Stomach (tissue), 9 donors: ENCODE results near the gene SLC12A7. TPM values are rescaled to one million over a fixed set of nuclear protein-coding genes. Genes with fewer than 3 reads are reported as not detected.

Experiments
- DNase-seq, 2 donors: peaks; one replicate each; pipeline versions ENCODE4 v3.0.0 to v3.0.0-alpha.2; 2013 to 2019
- H3K27ac ChIP-seq, 5 donors: fragments of 200-600 bp in 4 of 5; sonication (generic) in 4 of 5; one replicate each; pipeline ENCODE4 v1.5.1; 2013 to 2019; ENCODE audit warnings: mild to moderate bottlenecking in 1 of 5, moderate library complexity in 1 of 5
- H3K27me3 ChIP-seq, 3 donors: fragments of 200-600 bp; sonication (generic); one replicate each; pipeline ENCODE4 v1.5.1; 2017 to 2019; ENCODE audit warnings: mixed run types in 1 of 3
- H3K36me3 ChIP-seq, 4 donors: fragments of 200-600 bp; sonication (generic); 1 replicate in 3 of 4; 2 replicates in 1 of 4; pipeline ENCODE4 v1.5.1; 2016 to 2019
- H3K4me1 ChIP-seq, 4 donors: fragments of 200-600 bp; sonication (generic); one replicate each; pipeline ENCODE4 v1.5.1; 2016 to 2019
- H3K4me3 ChIP-seq, 4 donors: fragments of 200-600 bp; sonication (generic) in 3 of 4; one replicate each; pipeline ENCODE4 v1.5.1; 2016 to 2019; ENCODE audit warnings: mild to moderate bottlenecking in 1 of 4
- H3K9me3 ChIP-seq, 4 donors: fragments of 200-600 bp; sonication (generic); one replicate each; pipeline ENCODE4 v1.5.1; 2016 to 2019
- EP300 ChIP-seq: sonication (generic); formaldehyde crosslinking; IDR thresholded peaks from one replicate; pipeline ENCODE4 v1.6.1; 2017; ENCODE audit warnings: antibody characterized with exemption
- POLR2A ChIP-seq, 4 donors: fragments of 450-650 bp; IDR thresholded peaks; one replicate each; pipeline ENCODE4 v1.6.1; 2016; ENCODE audit warnings: antibody characterized with exemption in 4 of 4, control low read depth in 2 of 4, mild to moderate bottlenecking in 1 of 4, moderate library complexity in 1 of 4
- POLR2AphosphoS5 ChIP-seq, 3 donors: sonication (generic); formaldehyde crosslinking; IDR thresholded peaks; one replicate each; pipeline ENCODE4 v1.6.1; 2016; ENCODE audit warnings: antibody characterized with exemption in 3 of 3
- WGBS, 5 donors: extraction: QIAGEN DNeasy Blood & Tissue Kit in 3 of 5; methylation state at CpG; one replicate each; pipeline versions ENCODE4 v1.1.5 to v1.1.7; 2013 to 2018; 5-methylcytosine and 5-hydroxymethylcytosine counted together
- intact Hi-C: fragments of 100-400 bp; cut with DNase I; formaldehyde crosslinking; loops from one replicate; pipeline ENCODE4 v1.15.1; 2023; ENCODE audit warnings: low total_unique reads
- polyA plus RNA-seq, 3 donors: library from polyadenylated mRNA; stranded (reverse); fragments of 200-250 nt; gene quantifications; one replicate each; pipeline ENCODE4 v1.2.3, GENCODE V29; 2013
- total RNA-seq, 5 donors: library from RNA; depleted of rRNA; stranded (reverse); fragments of >200 nt; gene quantifications; one replicate each; pipeline versions ENCODE4 v1.1.0 to v1.2.3, GENCODE V29; 2014 to 2016
- TF ChIP-seq, protein P1 (sequence below), 7 experiments: fragments of 450-650 bp in 4 of 7; fragments of 200-600 bp in 3 of 7; sonication (generic) in 3 of 7; IDR thresholded peaks; one replicate each; pipeline ENCODE4 v1.5.1; 2016 to 2019; ENCODE audit warnings: antibody characterized with exemption in 7 of 7, control low read depth in 2 of 7, mild to moderate bottlenecking in 1 of 7
- donor health status: healthy with polysubstance abuse.
- donor health status: Bipolar disorder and iron deficiency.
- donor health status: healthy.

Gene SLC12A7
- total and polyA plus RNA-seq, 8 donors = 4.7 to 346 (median 37.7) TPM

DNA sequence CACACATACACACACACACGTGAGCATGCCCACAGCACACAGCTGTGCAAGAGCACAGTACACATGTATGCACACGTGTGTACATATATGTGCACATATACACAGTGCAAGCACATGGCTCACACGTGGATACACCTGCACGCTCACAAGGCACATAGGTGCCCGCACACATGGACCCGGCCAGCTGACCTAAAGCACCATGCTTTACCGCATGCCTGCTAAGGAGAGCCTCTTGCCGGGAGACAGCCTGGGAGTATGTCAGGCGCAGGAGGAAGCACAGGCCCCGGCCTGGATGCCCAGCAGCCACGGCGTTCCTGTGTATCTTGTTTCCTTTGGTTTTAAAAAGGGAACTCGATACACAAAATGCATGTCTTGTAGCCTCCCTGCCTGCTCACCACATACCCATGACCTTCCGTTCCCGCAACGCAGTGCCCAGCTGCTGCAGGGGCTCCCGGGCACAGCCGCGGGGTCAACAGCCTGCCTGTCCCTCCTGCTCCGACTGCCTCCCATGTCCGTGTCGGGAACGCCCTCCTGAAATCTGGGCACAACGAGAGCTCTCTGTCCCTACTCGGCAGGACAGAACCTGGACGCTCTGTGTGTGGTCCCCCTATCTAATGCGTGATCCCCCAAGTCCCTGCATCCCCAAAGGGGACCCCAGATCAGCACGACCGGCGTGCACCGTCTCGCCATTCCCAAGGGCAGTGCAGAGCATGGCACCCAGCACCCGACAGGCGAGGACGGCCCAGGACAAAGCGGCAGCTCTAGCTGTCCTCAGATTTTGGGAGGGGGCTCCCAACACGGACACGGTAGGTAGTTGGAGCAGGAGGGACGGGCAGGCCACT is 3.6 kb downstream of the SLC12A7 start:
- peak overlapping the region; percentile 92 to 97 (median 95) for H3K27ac ChIP-seq
- no peak for DNase-seq
- TF ChIP-seq POLR2A (IDR thresholded peaks at IDR 0.05) = no peak
- TF ChIP-seq EP300 = no peak
- no peak for TF ChIP-seq POLR2AphosphoS5 (IDR thresholded peaks at IDR 0.05)
- TF ChIP-seq, protein P1, sequence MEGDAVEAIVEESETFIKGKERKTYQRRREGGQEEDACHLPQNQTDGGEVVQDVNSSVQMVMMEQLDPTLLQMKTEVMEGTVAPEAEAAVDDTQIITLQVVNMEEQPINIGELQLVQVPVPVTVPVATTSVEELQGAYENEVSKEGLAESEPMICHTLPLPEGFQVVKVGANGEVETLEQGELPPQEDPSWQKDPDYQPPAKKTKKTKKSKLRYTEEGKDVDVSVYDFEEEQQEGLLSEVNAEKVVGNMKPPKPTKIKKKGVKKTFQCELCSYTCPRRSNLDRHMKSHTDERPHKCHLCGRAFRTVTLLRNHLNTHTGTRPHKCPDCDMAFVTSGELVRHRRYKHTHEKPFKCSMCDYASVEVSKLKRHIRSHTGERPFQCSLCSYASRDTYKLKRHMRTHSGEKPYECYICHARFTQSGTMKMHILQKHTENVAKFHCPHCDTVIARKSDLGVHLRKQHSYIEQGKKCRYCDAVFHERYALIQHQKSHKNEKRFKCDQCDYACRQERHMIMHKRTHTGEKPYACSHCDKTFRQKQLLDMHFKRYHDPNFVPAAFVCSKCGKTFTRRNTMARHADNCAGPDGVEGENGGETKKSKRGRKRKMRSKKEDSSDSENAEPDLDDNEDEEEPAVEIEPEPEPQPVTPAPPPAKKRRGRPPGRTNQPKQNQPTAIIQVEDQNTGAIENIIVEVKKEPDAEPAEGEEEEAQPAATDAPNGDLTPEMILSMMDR (IDR thresholded peaks at IDR 0.05) = no peak
- intact Hi-C loops = no loop called here
- peak overlapping the region in 1 of 4 donors; percentile 85 for H3K4me3 ChIP-seq
- H3K27me3 ChIP-seq = peaks cover 0 to 17% (median 0%) of the 10 kb centered on the region in 3 donors
- 72 to 85% (median 82%) methylated on average over 25 to 39 of the region's 39 CpGs for WGBS, 5 donors
- no peaks in the 10 kb centered on the region for H3K9me3 ChIP-seq
- peaks cover 63 to 91% (median 89%) of the 10 kb centered on the region in 4 donors for H3K4me1 ChIP-seq
- H3K36me3 ChIP-seq = no peaks in the 10 kb centered on the region

DNA sequence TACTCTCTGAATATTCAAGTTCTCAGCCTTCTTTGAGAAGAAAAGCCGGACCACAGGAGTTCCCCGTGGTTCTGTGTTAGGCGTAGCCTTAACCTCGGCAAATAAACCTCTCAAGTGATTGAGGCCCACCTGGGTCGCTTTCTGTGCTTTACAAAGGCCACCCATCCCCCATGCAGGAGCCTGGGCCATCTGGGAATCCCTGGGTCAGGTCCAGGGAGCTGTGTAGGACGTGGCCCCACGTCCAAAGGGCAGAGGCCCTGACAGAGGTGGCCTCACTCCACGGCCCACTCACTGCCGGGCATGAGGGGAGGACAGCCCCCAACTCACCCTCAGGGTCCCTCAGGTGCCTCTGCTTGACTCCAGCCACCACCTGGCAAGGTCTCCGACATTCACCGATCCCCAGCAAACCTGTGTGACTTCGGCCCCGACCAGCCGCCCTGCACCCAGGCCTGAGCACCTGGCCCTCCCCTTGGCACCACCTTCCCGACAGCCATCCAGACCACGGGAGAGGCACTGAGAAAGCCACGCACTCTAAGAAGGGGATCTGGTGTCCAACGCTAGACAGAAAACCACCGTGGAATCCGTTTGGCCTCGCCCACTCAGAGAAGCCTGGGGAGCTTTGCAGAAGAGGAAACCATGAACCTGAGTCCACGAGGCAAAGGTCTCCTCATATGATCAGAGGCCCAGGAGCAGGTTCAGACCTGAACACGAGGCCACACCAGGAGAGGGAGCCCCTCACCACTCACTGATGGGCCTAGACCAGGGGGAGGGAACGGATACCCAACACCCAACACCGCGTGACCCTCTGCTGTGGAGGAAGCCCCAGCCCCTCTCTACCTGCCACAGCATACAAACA is 4.5 kb downstream of the SLC12A7 start:
- Histone ChIP-seq H3K27me3 (peaks cover 0 to 10% (median 0%) of the 10 kb centered on the region in 3 donors), H3K4me1 (peaks cover 69 to 91% (median 90%) of the 10 kb centered on the region in 4 donors), H3K4me3 (peak overlapping the region in 1 of 4 donors; percentile 85), H3K9me3 (no peaks in the 10 kb centered on the region), H3K27ac (peak overlapping the region; percentile 78 to 97 (median 94)), H3K36me3 (no peaks in the 10 kb centered on the region)
- DNase-seq = peak in 1 of 2 donors; percentile 50
- WGBS, 5 donors = 50 to 55% (median 54%) methylated on average over 18 to 26 of the region's 26 CpGs
- TF ChIP-seq POLR2A (IDR thresholded peaks at IDR 0.05) (no peak), POLR2AphosphoS5 (IDR thresholded peaks at IDR 0.05) (no peak), EP300 (no peak)
- TF ChIP-seq, protein P1 (IDR thresholded peaks at IDR 0.05) = no peak
- intact Hi-C loops = no loop called here

DNA sequence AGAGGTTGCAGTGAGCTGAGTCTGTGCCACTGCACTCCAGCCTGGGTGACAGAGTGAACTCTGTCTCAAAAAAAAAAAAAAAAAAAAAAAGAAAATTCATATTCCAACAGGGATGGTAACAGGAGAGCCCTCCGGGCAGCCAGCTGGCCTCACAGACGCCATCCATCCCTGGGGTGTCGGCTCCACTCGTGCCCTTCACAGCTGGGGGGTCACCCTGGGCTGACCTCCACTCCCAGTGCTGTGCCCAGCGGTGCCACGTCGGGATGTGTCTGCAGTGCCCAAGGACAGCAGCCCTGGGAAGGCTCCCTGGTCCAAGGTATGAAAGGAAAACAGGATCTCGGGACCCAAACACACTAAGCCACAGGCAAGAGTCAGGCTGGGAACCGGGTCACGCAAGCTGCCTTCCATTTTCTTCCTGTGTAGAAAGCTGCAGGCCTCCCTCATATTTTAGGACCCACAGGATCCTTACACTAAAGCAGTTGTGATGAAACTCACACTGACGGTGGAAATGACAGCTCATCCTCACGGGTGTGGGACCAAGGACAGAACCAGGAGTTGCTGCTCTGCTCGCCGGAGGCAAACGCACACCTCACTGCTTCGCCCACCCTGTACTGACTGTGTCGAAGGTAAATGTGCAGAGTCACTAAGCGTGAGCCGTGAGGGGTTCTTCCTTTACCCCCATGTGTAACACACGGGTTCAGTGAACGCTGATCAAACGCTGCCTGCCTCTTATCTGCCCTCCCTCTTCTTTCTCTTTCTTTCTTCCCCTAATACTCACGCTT is 5.3 kb downstream of the SLC12A7 start:
- 53 to 74% (median 66%) methylated on average over 23 of the region's 23 CpGs for WGBS, 5 donors
- intact Hi-C loops = no loop called here
- H3K4me3 ChIP-seq = no peak overlapping the region
- H3K27ac ChIP-seq = peak overlapping the region; percentile 65 to 97 (median 92)
- peak in 1 of 2 donors; percentile 48 for DNase-seq
- TF ChIP-seq, protein P1 (IDR thresholded peaks at IDR 0.05) = no peak
- TF ChIP-seq POLR2A (IDR thresholded peaks at IDR 0.05) = no peak
- TF ChIP-seq POLR2AphosphoS5 (IDR thresholded peaks at IDR 0.05) = no peak
- TF ChIP-seq EP300 = no peak
- H3K36me3 ChIP-seq = no peaks in the 10 kb centered on the region
- H3K27me3 ChIP-seq = peaks cover 0 to 5% (median 0%) of the 10 kb centered on the region in 3 donors
- H3K4me1 ChIP-seq = peaks cover 77 to 93% (median 93%) of the 10 kb centered on the region in 4 donors
- no peaks in the 10 kb centered on the region for H3K9me3 ChIP-seq
